HEK293T (cell line): Measurements from ENCODE around the gene UVRAG.

Experiments
- BHLHE40 ChIP-seq: fragments of 450-650 bp; IDR thresholded peaks from 2 replicates; pipeline ENCODE4 v1.6.1; 2016; ENCODE audit warnings: mild to moderate bottlenecking, moderate library complexity, borderline replicate concordance
- CTBP1 ChIP-seq: fragments of 450-650 bp; IDR thresholded peaks from 2 replicates; pipeline ENCODE4 v1.6.1; 2016; ENCODE audit warnings: borderline replicate concordance
- ELF4 ChIP-seq: fragments of 450-650 bp; IDR thresholded peaks from 2 replicates; pipeline ENCODE4 v1.6.1; 2017; ENCODE audit warnings: antibody characterized with exemption
- FOXA1 ChIP-seq: fragments of 450-650 bp; IDR thresholded peaks from 2 replicates; pipeline ENCODE4 v1.6.1; 2016; ENCODE audit warnings: mild to moderate bottlenecking
- FOXM1 ChIP-seq: fragments of 450-650 bp; IDR thresholded peaks from 2 replicates; pipeline ENCODE4 v1.6.1; 2017; ENCODE audit warnings: mild to moderate bottlenecking, borderline replicate concordance
- HDGF ChIP-seq: fragments of 450-650 bp; IDR thresholded peaks from 2 replicates; pipeline ENCODE4 v1.6.1; 2017; ENCODE audit warnings: antibody characterized with exemption, borderline replicate concordance
- L3MBTL2 ChIP-seq: fragments of 450-650 bp; conservative IDR thresholded peaks from 2 replicates; pipeline ENCODE4 v1.6.1; 2016; ENCODE audit warnings: mild to moderate bottlenecking
- PKNOX1 ChIP-seq: fragments of 450-650 bp; IDR thresholded peaks from 2 replicates; pipeline ENCODE4 v1.6.1; 2016
- SP1 ChIP-seq: fragments of 450-650 bp; IDR thresholded peaks from 2 replicates; pipeline ENCODE4 v1.6.1; 2017
- SUZ12 ChIP-seq: fragments of 450-650 bp; IDR thresholded peaks from 2 replicates; pipeline ENCODE4 v1.6.1; 2016; ENCODE audit warnings: mild to moderate bottlenecking
- TARDBP ChIP-seq: fragments of 450-650 bp; IDR thresholded peaks from 2 replicates; pipeline ENCODE4 v1.6.1; 2016

GRCh38 chr11:75920848-75921247 is 105.8 kb downstream of the UVRAG start:
- no peak for TF ChIP-seq ELF4
- TF ChIP-seq FOXM1: no peak
- TF ChIP-seq CTBP1: no peak
- TF ChIP-seq BHLHE40: no peak
- TF ChIP-seq SP1: no peak
- TF ChIP-seq TARDBP: no peak
- no peak for TF ChIP-seq L3MBTL2
- TF ChIP-seq PKNOX1: no peak
- no peak for TF ChIP-seq FOXA1
- TF ChIP-seq HDGF: no peak
- TF ChIP-seq SUZ12: no peak
